HepG2 (cell line): Measurements from ENCODE around the gene DCAF8. TPM values are rescaled to one million over a fixed set of nuclear protein-coding genes. Genes with fewer than 3 reads are reported as not detected.
A peak's percentile ranks its signal among the peaks of the same experiment; 100 is the strongest.

Source experiments
- ARNT2 ChIP-seq: sonication (generic); formaldehyde crosslinking; IDR thresholded peaks from 2 replicates; pipeline ENCODE4 v1.8.0; 2022; ENCODE audit warnings: mild to moderate bottlenecking, low read depth, missing genetic modification reagents, moderate library complexity
- ATF6 ChIP-seq: sonication (generic); formaldehyde crosslinking; conservative IDR thresholded peaks from 2 replicates; pipeline ENCODE4 v1.4.0; 2020; ENCODE audit warnings: missing genetic modification reagents
- BCLAF1 ChIP-seq: fragments of 450-650 bp; IDR thresholded peaks from 2 replicates; pipeline ENCODE4 v1.6.1; 2017; ENCODE audit warnings: mild to moderate bottlenecking
- CREB3 ChIP-seq: sonication (generic); formaldehyde crosslinking; IDR thresholded peaks from 2 replicates; pipeline ENCODE4 v1.5.0; 2020; ENCODE audit warnings: missing genetic modification reagents
- GTF3A ChIP-seq: sonication (generic); formaldehyde crosslinking; conservative IDR thresholded peaks from 2 replicates; pipeline ENCODE4 v1.4.0; 2020; ENCODE audit warnings: mild to moderate bottlenecking, missing genetic modification reagents
- NONO ChIP-seq, 2 experiments: fragments of 450-650 bp in 1 of 2; sonication (generic) in 1 of 2; formaldehyde crosslinking in 1 of 2; IDR thresholded peaks in 1 of 2; conservative IDR thresholded peaks in 1 of 2; 2 replicates each; pipeline versions ENCODE4 v1.6.1 to v1.8.0; 2017 to 2022; ENCODE audit warnings: mild to moderate bottlenecking in 1 of 2, missing genetic modification reagents in 1 of 2, moderate library complexity in 1 of 2
- PHF8 ChIP-seq: sonication (generic); formaldehyde crosslinking; IDR thresholded peaks from 2 replicates; pipeline ENCODE4 v1.5.0; 2020; ENCODE audit warnings: missing genetic modification reagents
- SALL1 ChIP-seq: sonication (generic); formaldehyde crosslinking; IDR thresholded peaks from 2 replicates; pipeline ENCODE4 v1.8.0; 2022; ENCODE audit warnings: mild to moderate bottlenecking, missing genetic modification reagents
- SSRP1 ChIP-seq: IDR thresholded peaks from 2 replicates; pipeline ENCODE4 v1.6.1; 2016; ENCODE audit warnings: control low read depth
- TEAD3 ChIP-seq: optimal IDR thresholded peaks from 2 replicates; pipeline ENCODE3; 2016; ENCODE audit warnings: borderline replicate concordance
- THAP11 ChIP-seq: IDR thresholded peaks from 2 replicates; pipeline ENCODE4 v1.6.1; 2016; ENCODE audit warnings: missing biosample characterization, missing genetic modification reagents
- TMF1 ChIP-seq: sonication (generic); formaldehyde crosslinking; IDR thresholded peaks from 2 replicates; pipeline ENCODE4 v1.8.1; 2022; ENCODE audit warnings: low read depth, missing genetic modification reagents
- ZBTB2 ChIP-seq: sonication (generic); formaldehyde crosslinking; IDR thresholded peaks from 2 replicates; pipeline ENCODE4 v1.8.0; 2022; ENCODE audit warnings: low read depth, missing genetic modification reagents
- ZFP91 ChIP-seq: sonication (generic); formaldehyde crosslinking; IDR thresholded peaks from 2 replicates; pipeline ENCODE4 v1.9.0; 2022; ENCODE audit warnings: missing genetic modification reagents, mild to moderate bottlenecking, borderline replicate concordance
- ZNF136 ChIP-seq: sonication (generic); formaldehyde crosslinking; IDR thresholded peaks from 2 replicates; pipeline ENCODE4 v1.8.1; 2022; ENCODE audit warnings: low read depth, mild to moderate bottlenecking, moderate library complexity, missing genetic modification reagents
- ZNF20 ChIP-seq: sonication (generic); formaldehyde crosslinking; IDR thresholded peaks from 2 replicates; pipeline ENCODE4 v1.4.0; 2020; ENCODE audit warnings: mild to moderate bottlenecking, moderate library complexity, missing genetic modification reagents
- ZNF30 ChIP-seq: sonication (generic); formaldehyde crosslinking; IDR thresholded peaks from 2 replicates; pipeline ENCODE4 v1.5.0; 2020; ENCODE audit warnings: mild to moderate bottlenecking, missing genetic modification reagents
- ZNF724P ChIP-seq: sonication (generic); formaldehyde crosslinking; IDR thresholded peaks from 2 replicates; pipeline ENCODE4 v1.8.0; 2022; ENCODE audit warnings: missing genetic modification reagents, borderline replicate concordance
- polyA plus RNA-seq, 8 experiments: library from polyadenylated mRNA; depleted of rRNA in 3 of 8; stranded (reverse) in 7 of 8; unstranded in 1 of 8; fragments of >200 nt; fragmentation: Illumina TruSeq in 4 of 8; extraction: Trizol in 4 of 8; gene quantifications; 2 replicates each; pipeline versions ENCODE4 v1.2.1 to v1.2.3, GENCODE V29; 2011 to 2016; ENCODE audit warnings: low read depth in 4 of 8, missing spikeins in 1 of 8, mixed read lengths in 1 of 8; ENCODE audit not compliant: insufficient read depth in 1 of 8
- total RNA-seq, 5 experiments: library from RNA; depleted of rRNA; stranded (reverse); fragments of >200 nt; fragmentation: Illumina TruSeq; extraction: Trizol; gene quantifications; 2 replicates each; pipeline ENCODE4 v1.2.3, GENCODE V29; 2016; ENCODE audit warnings: low read depth in 1 of 5

Gene DCAF8
- total and polyA plus RNA-seq, 2 of the 13 experiments (the other 11 are each of a cell fraction or from before 2014, with no cell fraction given), result 73.4 to 79.8 TPM

GRCh38 chr1:160261893-160262794 lies at the start of gene DCAF8 (continued):
- TF ChIP-seq ZNF20 (CRISPR knock-in tag), result 0 out of 2 replicates have a peak, but pooled peaks have one; percentile 80
- no peak for TF ChIP-seq SSRP1 (CRISPR knock-in tag)
- no peak for TF ChIP-seq NONO (IDR thresholded peaks at IDR 0.05)
- peak; percentile 84 for TF ChIP-seq NONO (CRISPR knock-in tag; conservative IDR thresholded peaks at IDR 0.05)
- peak; percentile 92 for TF ChIP-seq ARNT2
- TF ChIP-seq GTF3A (CRISPR knock-in tag), result no peak; the same call in 1 of the 2 replicates
- TF ChIP-seq ZNF724P (CRISPR knock-in tag), result peak; percentile 63; the same call in 1 of the 2 replicates
- peak; percentile 57 for TF ChIP-seq TEAD3 (CRISPR knock-in tag)
- TF ChIP-seq ZFP91, result peak; percentile 95
- TF ChIP-seq ZNF30, result peak; percentile 89
- TF ChIP-seq ZNF136 (CRISPR knock-in tag), result no peak; the same call in none of the 2 replicates
- peak; percentile 94 for TF ChIP-seq THAP11
- 0 out of 2 replicates have a peak, but pooled peaks have one; percentile 43 for TF ChIP-seq ZBTB2 (CRISPR knock-in tag)
- TF ChIP-seq ATF6, result no peak
- no peak; the same call in 1 of the 2 replicates for TF ChIP-seq CREB3 (CRISPR knock-in tag)
- TF ChIP-seq PHF8 (CRISPR knock-in tag), result peak; percentile 96
- TF ChIP-seq TMF1, result no peak; the same call in none of the 2 replicates
- TF ChIP-seq SALL1 (CRISPR knock-in tag), result peak; percentile 64
- no peak for TF ChIP-seq BCLAF1
